Amniotic stem cell (primary cell): Measurements from ENCODE around the gene ATP5ME.
"Not testable (repeated sequence)": the region's sequence is repeated elsewhere in the genome, so short reads cannot be mapped to it uniquely, and the experiment has no call there.

Experiments used
- DNase-seq: peaks from one replicate; lab custom pipeline; 2025; lab: John Stamatoyannopoulos, UW

The ATP5ME gene

DNA sequence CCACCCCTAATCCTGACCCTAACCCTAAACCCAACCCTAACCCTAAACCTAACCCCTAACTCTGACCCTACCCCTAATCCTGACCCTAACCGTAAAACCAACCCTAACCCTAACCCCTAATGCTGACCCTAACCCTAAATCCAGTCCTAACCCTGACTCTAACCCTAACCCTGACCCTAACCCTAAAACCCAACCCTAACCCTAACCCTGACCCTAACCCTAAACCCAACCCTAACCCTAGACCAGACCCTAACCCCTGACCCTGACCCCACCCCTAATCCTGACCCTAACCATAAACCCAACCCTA, 30.8 kb upstream of the ATP5ME start:
- DNase-seq, result no peak

DNA sequence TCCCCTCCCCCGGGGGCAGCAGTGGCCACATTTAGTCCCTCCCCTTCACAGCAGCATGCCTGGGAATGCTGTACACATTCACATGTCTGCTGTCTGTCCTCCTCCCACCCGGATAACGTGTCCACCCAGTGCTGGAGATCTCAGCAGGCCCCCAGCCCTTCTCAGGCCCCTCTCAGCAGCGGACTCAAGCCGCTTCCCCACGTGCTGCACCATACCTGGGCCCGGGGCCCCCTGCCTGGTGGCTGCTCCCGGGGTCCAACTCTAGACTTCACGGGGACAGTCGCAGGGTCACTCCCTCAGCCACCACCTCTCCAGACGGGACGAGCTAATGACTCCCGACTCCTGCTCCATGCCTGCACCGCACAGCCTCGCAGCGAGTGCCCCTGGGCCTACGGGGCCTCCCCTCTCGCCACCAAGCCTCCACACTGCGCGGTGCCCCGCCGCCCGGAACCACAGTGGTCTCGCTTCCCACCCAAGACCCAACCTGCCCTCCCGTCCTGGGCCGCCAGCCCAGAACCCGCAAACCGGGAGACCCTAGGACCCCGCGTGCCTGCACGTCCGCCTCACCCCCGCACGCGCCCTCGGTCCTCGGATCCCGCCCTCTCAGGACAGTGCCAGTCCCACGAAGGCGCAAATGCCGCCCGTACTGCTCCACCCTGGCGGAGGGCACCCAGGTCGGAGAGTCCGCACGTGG, 30.3 kb upstream of the ATP5ME start:
- DNase-seq, result no peak

DNA sequence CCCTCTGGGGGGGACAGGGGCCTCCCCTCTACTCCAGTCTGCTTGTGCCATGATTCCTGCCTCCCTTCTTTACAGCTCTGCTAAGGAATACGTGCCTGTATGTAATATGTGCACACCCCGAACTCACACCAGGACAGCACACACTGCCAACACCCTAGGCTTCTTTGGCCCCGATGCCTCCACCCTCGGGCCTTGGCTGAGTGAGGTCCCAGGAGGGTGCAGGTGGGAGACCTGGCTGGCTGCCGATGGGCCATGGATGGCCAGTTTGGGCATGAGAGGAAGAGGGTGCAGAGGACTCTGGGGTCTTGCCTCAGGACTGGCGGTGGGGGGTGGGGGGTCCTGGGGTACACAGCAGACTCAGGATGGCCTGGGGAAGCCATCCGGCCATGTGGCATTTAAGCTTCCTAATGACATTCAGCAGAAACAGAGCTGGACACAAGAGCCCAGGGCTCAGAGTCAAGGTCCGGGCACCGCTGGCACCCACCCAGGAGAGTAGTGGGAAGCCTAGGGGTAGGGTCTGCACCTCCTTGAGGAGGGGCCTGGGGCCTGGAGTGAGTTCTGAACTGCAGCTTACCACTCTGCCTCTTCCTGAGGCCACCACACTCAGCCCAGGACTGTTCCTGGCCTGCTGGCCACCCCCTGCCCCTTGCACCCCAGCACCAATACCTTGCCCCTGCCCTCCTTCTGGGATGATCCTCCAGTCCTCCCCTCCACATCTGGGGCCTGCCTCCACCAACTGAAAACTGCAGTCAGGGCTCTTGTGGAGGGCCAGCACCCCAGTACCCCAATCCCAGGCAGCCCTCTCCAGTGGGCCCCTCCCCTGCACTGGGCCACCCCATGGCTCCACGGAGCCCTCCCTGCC, 29.5 kb upstream of the ATP5ME start:
- no peak for DNase-seq

DNA sequence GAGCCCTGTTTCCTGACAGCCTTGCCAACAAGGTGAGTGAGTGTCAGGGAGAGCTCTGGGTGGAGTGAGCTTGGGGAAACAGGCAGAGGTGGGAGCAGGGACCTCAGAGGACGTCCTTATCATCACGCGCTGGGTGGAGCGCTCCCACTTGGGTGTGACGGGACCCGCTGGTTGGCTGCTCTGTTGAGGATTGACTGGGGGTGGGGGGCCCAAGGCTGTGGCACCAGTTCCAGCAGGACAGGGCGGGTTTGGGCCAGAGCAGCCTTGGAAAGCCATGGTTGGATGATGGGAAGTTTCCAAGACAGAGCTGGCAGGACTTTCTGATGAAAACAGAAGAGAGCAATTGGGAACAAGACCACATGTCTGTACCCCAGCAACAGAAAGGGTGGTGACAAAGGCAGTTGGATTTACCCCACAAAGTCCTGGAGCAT, 28.6 kb upstream of the ATP5ME start:
- no peak for DNase-seq

DNA sequence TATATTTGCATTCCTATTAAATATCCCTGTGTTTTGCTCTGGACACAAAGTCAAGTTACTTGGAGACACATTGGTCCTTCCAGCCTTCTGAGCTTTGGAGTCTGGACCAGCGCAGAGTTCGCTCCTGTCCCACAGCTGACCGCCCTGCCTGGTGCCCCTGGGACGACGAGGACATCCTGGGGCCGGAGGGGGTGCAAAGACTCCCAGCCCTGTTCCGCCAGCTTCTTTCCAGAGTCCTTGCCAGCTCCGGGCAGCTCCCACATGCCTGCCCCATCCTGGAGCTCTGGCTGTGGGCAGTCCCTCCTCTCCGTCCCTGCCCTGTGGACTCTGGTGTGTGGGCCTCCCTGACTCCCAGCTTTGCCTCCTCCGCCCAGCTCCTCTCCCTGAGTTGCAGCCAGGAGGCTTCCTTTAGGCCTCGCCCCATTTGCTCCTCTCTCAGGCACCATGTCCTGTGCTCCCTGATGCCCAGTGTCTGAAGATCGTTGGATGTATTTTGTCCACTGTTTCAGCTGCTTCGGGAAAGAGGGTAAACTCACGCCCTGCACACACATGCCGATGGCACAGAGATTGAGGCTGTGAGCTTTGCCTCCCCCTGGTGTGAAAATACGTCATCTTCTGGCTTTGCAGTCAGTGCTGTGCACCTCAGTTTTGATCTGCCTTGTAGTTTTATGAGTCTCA, 26.6 kb upstream of the ATP5ME start:
- no peak for DNase-seq

DNA sequence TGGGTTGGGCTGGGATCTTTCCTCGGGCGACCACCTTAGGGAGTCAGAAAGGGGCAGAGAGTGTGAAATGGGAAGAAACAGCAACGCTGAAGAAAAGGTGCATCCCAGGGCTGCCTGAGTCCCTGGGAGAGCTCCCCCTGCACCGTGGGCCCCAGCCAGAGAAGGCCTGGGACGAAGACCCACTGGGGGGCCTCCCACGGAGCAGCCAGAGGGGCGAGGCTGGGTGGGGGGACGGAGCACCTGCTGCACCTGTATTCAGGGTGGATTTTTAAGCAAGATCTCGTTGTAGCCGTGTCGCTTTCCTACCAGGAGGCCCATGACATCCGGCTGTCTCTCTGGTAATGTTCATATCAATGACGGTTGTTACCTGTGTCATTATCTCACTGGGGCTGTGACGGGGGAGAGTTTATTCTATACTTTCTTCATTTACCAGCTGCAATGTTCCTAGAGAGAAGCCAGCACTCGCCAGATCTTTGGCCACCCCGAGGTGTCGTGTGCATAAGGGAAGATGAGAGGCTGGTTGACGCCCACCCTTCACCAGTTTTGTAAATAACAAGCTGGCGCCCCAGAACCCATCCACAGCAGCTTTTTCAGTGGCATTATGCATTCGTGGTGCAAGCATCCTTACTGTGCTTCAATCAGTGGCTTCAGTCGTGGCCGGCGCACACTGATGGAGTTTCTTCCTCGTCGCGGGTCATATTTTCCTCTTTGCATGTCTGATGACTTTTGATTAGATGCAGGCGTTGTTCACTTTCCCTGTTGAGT, 25.9 kb upstream of the ATP5ME start:
- DNase-seq, result no peak

DNA sequence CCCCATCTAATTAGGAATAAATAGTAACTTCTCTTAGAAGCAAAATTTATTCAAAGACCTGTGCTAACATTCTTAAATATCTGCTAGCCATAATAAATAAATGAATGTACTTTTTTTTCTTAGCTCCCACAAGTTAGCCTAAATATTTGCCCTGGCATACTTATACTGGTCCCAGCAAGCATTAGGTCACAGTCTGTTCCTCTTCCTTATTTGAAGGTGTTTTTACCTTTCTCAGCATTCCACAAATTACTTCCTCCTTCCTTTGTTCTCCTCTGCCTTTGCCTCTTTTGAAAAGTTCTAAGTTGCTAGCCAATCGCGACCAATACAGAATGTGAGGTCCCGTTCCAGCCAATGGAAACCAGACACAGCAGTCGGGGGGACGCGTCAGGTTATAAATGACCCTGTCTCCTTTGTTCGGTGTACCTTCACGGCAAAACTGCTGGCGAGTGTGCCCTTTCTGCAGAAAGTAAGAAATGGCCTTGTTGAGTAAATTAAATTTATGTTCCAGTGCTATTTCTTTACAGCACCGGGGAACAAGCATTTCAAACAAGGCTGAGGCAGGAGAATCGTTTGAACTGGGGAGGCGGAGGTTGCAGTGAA, 20.4 kb upstream of the ATP5ME start:
- not testable (repeated sequence) for DNase-seq

DNA sequence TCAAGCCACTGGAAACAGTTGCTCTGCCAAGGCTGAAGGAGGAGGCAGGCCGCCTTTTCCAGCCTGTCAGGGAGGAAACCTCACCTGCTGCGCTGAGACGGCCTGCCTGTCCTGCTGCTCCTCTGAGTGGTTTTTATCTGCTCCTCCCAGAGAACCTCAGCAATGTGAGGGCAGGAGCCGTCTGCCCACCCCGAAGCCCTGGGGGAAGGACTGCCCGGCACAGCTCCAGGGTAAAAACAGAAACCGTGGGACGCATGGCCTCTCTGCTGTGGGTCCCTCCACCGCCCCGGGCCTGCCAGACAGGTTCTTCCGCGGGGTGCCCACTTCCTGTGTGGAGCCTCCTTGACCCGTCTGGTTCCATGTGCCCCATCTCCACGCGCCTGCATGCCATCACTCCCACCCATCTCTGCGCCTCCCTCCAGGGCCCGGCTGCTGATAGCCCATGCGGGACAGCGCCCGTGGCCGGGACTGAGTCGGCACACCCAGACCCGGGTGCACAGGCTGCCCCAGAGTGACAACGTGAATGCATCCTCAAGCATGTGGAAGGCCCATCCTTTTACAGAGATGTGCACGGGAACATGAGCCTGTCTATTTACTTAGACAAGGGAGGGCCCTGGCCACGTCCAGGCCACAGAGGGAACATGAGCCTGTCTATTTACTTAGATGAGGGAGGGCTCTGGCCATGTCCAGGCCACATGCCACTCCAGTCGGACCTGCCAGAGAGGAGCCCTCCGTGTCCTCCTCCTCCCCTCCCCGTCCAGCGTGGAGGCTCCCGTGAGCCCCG, 18.9 kb upstream of the ATP5ME start:
- no peak for DNase-seq

DNA sequence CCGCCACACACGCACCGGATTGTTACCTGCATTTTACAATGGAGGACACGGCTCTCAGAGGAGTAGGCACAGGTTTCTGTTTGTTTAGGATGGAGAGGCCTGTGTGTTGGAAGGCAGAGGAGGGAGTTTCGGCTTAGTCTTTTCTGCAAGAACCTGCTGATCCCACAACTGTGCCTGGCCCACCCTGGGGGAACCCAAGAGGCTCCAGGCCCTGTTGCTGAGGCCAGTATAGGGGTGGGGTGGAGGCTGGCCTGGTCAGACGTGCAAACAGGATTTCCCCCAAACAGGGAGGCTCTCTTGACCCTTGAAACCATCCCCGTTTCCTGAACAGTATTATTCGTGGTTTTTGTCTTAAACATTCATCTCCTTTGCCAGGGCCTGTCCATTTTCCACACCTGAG, 15.6 kb upstream of the ATP5ME start:
- DNase-seq, result no peak

DNA sequence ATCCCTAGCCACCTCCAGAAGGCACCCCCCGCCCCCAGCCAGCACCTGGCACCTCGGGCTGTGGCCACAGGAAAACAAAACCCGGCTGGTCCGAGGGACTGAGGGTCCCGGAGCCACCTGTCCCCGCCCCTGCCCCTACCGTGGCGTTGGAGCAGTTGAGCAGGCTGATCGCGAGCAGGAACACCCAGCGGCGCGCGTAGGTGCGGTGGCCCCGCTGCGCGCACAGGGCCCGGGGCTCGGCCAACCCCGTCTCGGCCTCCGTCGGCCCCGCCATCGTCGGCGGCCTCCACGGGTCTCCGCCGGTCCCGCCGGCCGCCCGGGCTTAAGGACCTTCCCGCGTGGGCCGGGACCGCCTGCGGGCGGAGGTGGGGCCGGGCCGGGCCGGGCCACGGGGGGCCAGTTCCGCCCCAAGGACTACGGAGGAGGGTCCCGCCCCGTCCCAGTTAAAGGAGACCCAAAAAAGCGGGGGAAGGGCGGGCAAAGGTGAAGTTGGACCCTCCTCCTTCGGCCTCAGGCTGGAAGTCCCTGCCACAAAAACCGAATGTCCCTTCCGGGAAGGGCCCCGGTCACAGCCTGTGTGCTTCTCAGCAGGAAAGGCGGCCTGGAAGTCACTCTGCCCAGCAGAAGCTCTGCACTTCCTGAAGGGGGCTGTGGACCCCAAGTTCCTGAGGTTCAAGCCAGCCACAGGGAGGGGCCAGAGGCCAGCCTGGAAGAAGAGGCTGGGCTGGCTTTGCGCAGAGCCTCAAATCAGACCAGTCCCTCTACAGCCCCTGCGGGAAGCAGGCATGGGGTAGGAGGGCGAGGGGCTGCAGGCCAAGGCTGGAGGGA, 15.0 kb upstream of the ATP5ME start, which contains the start of gene SLC49A3:
Gene SLC49A3, minus strand, starts transcription at position 298 of the 828 bp plus-strand sequence. Its CDS starts 24 bp downstream, at position 274.
- DNase-seq, result no peak

DNA sequence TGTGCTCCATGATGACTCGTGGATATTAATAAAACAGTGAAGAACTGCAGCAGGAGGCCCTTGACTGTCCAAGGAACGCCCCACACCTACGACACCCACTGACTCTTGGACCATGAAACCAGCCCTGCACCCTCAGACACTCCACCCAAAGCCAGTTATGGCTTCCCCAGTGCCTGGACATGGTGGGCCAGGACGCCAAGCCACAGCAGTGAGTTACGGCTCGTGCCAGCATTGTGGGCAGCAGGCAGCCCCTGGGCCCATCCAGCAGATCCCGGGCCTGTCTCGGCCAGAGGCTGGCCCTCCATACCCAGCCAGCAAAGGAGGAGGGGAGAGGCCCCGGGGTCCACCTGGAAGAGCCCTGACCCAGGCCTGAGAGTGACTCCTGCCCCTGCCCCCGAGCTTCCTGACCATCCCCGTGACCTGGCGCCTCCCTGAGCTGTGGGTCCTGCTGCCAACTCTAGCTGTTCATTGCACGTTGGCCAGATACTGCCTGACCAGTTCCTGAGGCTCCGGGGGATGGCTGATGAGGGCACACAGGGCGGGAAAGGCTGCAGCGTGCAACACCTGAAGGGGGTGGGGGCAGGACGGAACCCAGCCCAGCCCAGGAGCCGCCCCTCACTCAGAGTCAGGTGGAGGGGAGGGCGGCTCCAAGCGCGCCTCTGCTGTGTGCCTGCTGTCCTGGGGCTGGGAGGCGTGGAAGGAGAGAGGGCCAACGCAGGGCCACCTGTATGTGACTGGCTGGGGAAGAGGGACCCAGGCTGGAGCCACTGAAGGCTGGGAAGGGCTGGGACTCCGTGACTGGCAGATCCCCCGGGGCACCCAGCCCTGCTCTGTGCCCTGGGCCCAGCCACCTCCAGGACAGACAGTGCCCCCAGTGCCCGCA, 14.1 kb upstream of the ATP5ME start:
- DNase-seq, result no peak

DNA sequence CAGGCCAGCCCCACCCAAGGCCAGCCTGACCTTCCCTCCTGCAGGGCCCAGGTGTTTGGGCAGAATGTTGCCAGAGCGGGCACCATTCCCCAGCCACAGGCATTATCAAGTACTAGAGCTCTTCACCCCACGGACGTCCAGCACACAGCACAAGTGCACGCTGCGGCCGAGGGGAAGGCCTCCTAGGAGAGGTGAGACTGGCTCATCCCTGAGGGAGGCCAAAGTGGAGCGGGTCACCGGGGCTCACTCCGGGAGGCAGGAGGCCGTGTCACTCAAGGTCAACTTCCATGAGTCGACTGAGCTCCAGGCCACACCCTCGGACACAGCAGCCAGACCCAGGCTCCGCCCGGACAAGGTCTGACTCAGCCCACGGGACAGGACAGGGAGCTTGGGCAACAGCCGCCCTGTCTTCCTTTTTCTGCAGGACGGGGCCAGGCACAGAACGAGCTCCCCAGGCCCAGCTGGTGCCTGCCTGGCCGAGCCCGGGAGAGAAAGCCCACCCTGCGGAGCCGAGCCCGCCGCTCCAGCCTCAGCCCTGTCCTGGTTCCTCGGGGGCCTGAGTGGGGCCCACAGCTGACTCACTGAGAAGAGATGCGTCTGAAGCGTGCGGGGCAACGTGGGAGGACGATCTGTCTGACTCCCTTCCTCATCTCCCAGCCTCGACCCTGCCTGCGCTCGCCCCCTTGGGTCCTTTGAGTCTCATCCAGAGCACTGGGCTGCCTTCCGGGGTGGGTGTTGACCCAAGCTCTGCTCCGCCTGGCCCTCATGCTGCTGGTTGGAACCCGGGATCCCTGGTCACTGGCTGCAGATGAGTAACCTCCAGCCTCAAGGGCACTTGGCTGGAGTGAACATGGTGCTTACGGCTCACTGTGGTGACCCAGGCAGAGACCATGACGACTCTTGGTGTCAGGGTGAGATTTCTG, 13.2 kb upstream of the ATP5ME start:
- DNase-seq, result no peak

DNA sequence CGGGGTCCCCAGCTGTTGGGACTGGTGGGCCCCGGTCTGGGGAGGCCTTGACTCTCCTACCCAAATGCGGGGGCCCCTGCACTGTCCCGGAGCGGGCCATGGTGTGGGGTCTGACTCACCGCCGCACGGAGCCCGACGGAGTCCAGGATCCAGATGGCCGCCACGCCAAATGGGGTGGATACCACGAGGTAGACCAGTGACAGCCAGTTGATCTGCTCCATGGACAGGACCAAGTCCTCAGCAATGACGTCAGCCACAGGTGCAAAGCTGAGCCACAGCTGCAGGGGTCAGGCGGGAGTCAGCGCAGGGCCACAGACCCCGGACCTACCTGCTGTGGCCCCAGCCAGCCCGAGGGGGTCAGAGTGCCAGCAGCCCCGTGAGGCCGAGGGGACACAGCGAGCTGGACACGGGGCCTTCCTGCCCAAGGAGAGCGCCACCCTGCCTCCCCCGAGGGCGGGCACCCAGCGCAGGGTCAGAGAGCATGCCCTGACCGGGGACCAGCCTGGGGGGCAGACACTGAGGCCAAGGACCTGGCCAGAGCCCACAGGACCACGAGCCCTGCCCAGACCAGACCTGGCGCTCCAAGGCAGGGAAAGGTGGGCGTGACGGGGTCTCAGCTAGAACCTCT, 12.5 kb upstream of the ATP5ME start:
- no peak for DNase-seq

DNA sequence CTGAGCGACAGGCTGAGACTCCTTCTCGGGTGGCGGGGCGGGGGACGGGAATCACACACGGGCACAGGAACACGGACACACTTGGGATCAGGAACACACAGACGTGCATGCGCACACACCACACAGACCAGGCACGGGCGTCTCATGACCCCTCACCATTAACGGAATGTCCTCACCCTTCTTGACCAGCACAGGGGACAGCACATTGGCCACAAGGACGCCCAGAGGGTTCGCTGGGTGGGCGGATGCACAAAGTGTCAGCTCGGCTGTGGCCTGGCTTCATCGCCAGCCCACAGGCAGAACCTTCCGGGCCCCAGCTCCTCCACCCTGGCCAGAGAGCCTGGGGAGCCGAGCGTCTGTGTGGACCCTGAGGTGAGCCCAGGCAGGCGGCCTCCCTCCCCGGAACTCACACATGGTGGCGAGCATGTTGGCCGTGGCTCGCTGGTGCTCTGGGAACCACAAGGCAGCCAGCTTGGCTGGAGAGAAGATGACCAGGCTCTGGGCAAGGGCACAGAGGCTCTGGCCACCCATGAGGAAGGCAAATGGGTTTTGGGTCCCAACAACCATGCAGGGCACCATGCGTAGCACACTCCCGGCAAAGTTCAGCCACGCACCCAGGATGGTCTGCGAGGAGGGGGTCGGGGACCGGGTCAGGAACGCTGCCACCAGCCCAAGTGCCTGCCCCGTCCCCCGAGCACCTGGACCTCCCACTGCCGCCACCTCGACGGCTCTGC, 11.8 kb upstream of the ATP5ME start:
- DNase-seq, result no peak

DNA sequence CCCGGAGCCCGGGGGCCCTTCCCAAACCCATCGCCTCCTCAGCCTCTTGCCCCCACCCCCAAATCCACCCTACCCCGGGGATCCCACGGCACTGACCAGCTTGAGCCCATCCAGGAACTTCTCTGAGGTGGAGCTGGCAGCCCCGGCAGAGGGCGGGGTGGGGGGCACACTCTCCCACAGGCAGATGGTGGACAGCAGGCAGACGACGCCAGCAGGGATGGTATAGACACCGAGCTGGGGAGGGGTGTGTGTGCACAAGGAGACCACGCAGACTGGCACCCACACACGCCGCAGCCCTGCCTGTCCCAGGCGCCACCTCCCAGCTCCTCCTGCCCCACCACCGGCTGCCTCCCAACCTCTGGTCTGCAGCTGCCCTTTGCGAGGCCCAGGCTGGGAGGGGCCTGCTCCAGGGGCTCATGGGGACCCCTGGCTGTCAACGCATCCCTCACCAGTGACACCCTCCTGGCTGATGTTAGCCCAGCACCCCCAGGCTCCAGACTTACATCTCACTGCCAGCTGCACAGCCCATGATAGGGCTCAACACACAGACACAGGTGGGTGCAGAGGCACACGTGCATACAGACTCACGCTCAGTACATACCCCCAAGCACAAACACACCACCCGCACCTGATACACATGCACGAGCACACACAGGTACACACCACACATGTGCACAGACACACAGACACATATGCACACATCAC, 10.7 kb upstream of the ATP5ME start:
- DNase-seq, result no peak

DNA sequence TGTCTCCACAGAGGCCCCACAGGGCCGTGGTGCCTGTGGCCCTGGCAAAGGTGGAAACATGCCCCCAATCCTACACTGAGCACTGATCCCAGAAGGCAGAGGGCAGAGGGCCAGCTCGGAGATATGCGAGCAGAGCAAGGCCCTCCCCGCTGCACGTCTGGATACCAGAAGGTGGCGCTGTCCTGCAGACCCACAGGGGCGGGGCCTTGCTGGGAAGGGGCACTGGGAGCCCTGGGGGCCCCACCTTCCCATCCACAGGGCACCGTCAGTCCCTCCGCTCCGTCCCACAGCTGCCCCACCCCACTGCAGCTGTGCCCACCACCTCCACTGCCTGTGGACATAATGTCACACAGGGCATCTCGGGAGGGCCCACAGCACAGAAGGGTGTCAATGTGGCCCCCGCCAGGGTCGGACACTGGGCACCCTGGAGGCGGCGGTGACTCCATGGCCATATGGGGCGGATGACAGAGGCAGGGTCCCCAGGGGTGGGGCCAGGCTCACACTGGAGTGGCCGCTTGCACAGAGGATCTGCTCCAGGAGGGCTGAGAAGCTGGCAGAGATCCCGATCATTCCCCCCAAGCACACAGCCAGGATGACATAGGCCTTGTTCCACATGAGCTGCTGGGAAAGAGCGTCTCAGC, 10.0 kb upstream of the ATP5ME start:
- no peak for DNase-seq
